Measurements from ENCODE around the gene TRIP6. TPM values are rescaled to one million over a fixed set of nuclear protein-coding genes. Genes with fewer than 3 reads are reported as not detected.
A peak's percentile ranks its signal among the peaks of the same experiment; 100 is the strongest.

Gene TRIP6
- total RNA-seq, 1 donor from 2014 or later, result 99.9 TPM

DNA sequence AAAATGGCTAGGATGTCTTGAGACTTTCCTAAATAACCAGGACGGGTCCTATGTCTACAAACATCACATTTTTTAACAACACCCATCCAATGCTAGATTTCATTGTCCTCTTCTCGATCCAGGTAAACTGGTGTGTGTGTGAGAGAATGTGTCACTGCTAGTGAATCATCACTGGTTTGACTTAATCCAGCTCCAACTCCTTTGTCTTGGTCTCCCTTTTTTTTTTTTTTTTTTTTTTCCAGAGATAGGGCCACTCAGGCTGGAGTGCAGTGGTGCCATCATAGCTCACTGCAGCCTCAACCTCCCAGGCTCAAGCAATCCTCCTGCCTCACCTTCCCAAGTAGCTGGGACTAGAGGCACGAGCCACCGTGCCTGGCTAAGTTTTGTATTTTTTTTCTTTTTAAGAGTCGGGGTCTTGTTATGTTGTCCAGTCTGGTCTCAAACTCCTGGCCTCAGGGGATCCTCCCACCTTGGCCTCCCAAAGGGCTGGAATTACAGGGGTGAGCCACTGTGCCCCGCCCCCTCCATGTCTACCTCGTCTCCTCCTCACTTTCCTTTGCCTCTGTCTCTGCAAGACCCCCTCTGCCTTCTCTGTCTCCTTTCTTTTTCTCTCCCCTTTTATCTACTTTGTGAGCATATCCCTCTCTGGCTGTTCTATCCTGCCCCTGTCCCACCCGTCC lies 24.5 kb downstream of the TRIP6 start:
- Histone ChIP-seq H3K4me2 (ENCODE audit: low read length) (peak overlapping the region; percentile 96), H3K79me2 (ENCODE audit: insufficient read depth, low read length) (peaks cover 28% of the 10 kb centered on the region), H3K4me1 (ENCODE audit: insufficient read depth, low read length) (peaks cover 40% of the 10 kb centered on the region), H3K27me3 (ENCODE audit: insufficient read depth, low read length) (peaks cover 9% of the 10 kb centered on the region), H3K4me3 (ENCODE audit: insufficient read depth, low read depth, low read length) (no peak overlapping the region), H2AFZ (ENCODE audit: low read depth, low read length) (peak overlapping the region; percentile 49), H3K9me3 (ENCODE audit: insufficient read depth, low read depth, low read length) (no peaks in the 10 kb centered on the region), H4K20me1 (ENCODE audit: insufficient read depth, low read length) (peaks cover 21% of the 10 kb centered on the region), H3K9ac (ENCODE audit: low read length) (no peak overlapping the region), H3K27ac (ENCODE audit: low read depth, low read length) (no peak overlapping the region), H3K36me3 (ENCODE audit: insufficient read depth, low read length) (peaks cover 14% of the 10 kb centered on the region)
- Mint-ChIP-seq H3K27ac (ENCODE audit: unreplicated experiment) (peak overlapping the region; percentile 91), H3K9me3 (ENCODE audit: unreplicated experiment) (no peaks in the 10 kb centered on the region), H3K4me3 (ENCODE audit: unreplicated experiment) (peak overlapping the region; percentile 84), H3K36me3 (ENCODE audit: low read depth, unreplicated experiment) (peaks cover 10% of the 10 kb centered on the region), H3K27me3 (ENCODE audit: low read depth, unreplicated experiment) (peaks cover 8% of the 10 kb centered on the region), H3K4me1 (ENCODE audit: low read depth, unreplicated experiment) (peaks cover 25% of the 10 kb centered on the region)
- no peak for TF ChIP-seq EZH2 (IDR thresholded peaks at IDR 0.05; ENCODE audit: insufficient read depth, low read length)
- TF ChIP-seq, protein P1, sequence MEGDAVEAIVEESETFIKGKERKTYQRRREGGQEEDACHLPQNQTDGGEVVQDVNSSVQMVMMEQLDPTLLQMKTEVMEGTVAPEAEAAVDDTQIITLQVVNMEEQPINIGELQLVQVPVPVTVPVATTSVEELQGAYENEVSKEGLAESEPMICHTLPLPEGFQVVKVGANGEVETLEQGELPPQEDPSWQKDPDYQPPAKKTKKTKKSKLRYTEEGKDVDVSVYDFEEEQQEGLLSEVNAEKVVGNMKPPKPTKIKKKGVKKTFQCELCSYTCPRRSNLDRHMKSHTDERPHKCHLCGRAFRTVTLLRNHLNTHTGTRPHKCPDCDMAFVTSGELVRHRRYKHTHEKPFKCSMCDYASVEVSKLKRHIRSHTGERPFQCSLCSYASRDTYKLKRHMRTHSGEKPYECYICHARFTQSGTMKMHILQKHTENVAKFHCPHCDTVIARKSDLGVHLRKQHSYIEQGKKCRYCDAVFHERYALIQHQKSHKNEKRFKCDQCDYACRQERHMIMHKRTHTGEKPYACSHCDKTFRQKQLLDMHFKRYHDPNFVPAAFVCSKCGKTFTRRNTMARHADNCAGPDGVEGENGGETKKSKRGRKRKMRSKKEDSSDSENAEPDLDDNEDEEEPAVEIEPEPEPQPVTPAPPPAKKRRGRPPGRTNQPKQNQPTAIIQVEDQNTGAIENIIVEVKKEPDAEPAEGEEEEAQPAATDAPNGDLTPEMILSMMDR (IDR thresholded peaks at IDR 0.05; ENCODE audit: insufficient read depth, low read depth, low read length), result no peak
- no peak for FAIRE-seq
- DNase-seq (ENCODE audit: low read depth), result peak; percentile 27

DNA sequence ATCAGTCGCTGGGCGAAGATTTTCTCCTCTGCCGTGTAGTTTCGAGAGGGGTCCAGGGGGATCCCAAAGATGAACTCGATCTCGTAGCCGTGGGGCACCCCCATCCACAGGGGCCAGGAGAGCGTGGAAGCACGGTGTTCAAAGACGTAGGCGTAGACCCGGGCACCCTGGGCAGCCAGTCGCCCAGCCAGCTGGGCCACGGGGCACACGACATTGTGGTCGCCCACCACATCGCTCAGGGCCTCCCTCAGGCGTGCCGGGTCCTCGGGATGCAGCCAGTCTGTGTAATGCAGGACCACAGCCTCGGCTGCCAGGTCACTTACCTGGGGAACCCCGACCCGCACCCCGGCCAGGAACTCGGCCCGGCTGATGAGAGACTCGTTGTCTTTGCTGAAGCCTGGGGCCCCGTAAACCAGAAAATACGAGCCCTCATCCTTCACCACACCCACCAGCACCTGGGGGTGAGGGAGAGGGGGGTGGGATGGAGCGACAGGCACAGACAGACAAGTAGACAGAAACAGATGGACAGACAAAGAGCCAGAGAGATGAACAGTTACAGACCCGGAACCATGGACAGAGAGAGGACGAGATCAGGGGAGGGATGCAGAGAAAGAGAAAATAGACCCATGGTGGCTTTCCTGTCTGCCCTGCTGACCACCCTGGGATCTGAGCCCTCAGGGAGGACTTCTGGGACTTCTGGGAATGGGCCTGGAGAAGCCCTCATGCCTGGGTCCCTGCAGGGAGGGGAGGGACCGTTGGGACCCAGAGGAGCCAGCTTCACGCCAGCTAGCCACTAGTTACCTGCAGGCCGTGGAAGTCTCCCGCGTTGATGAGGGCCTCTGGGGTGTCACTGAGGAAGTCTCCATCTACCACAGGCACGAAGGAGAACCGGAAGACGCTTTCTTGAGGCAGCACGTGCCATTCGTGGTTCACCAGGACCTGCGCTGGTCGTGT lies 25.5 kb downstream of the TRIP6 start:
- Histone ChIP-seq H3K27me3 (ENCODE audit: insufficient read depth, low read length) (peaks cover 10% of the 10 kb centered on the region), H3K4me3 (ENCODE audit: insufficient read depth, low read depth, low read length) (no peak overlapping the region), H4K20me1 (ENCODE audit: insufficient read depth, low read length) (peaks cover 12% of the 10 kb centered on the region), H3K79me2 (ENCODE audit: insufficient read depth, low read length) (peaks cover 19% of the 10 kb centered on the region), H3K36me3 (ENCODE audit: insufficient read depth, low read length) (peaks cover 9% of the 10 kb centered on the region), H2AFZ (ENCODE audit: low read depth, low read length) (no peak overlapping the region), H3K9me3 (ENCODE audit: insufficient read depth, low read depth, low read length) (no peaks in the 10 kb centered on the region), H3K27ac (ENCODE audit: low read depth, low read length) (no peak overlapping the region), H3K9ac (ENCODE audit: low read length) (no peak overlapping the region), H3K4me2 (ENCODE audit: low read length) (no peak overlapping the region), H3K4me1 (ENCODE audit: insufficient read depth, low read length) (peaks cover 43% of the 10 kb centered on the region)
- FAIRE-seq, result no peak
- DNase-seq (ENCODE audit: low read depth), result no peak
- Mint-ChIP-seq H3K27ac (ENCODE audit: unreplicated experiment) (no peak overlapping the region), H3K27me3 (ENCODE audit: low read depth, unreplicated experiment) (peaks cover 11% of the 10 kb centered on the region), H3K9me3 (ENCODE audit: unreplicated experiment) (no peaks in the 10 kb centered on the region), H3K4me3 (ENCODE audit: unreplicated experiment) (no peak overlapping the region), H3K36me3 (ENCODE audit: low read depth, unreplicated experiment) (peaks cover 7% of the 10 kb centered on the region), H3K4me1 (ENCODE audit: low read depth, unreplicated experiment) (peaks cover 24% of the 10 kb centered on the region)
- TF ChIP-seq EZH2 (IDR thresholded peaks at IDR 0.05; ENCODE audit: insufficient read depth, low read length), result no peak
- TF ChIP-seq, protein P1 (IDR thresholded peaks at IDR 0.05; ENCODE audit: insufficient read depth, low read depth, low read length), result no peak

All from astrocyte (in vitro differentiated cells and primary cell).